ENCODE data around the gene XPNPEP3. TPM values are rescaled to one million over a fixed set of nuclear protein-coding genes. Genes with fewer than 3 reads are reported as not detected.
"Not testable (repeated sequence)": the region's sequence is repeated elsewhere in the genome, so short reads cannot be mapped to it uniquely, and the experiment has no call there.

Gene XPNPEP3
- total RNA-seq (2014; rRNA removed; shearing (Covaris generic)), result 8.7 and 9.2 TPM in 2 replicates

- in situ Hi-C loops (cut with HindIII; ENCODE audit: low sequenced_read_pairs), result no loop called here
- DNase-seq (ENCODE audit: low spot score), result peak; percentile 96
Observed at GRCh38 chr22:40856513-40857308, at the start of gene XPNPEP3, which contains the start of gene ST13. TSS of gene XPNPEP3 (plus strand) at chr22:40857148. CDS start at chr22:40857182, 34 bp downstream. TSS of gene ST13 (minus strand) at chr22:40856639. CDS start at chr22:40856540, 99 bp downstream.

DNA sequence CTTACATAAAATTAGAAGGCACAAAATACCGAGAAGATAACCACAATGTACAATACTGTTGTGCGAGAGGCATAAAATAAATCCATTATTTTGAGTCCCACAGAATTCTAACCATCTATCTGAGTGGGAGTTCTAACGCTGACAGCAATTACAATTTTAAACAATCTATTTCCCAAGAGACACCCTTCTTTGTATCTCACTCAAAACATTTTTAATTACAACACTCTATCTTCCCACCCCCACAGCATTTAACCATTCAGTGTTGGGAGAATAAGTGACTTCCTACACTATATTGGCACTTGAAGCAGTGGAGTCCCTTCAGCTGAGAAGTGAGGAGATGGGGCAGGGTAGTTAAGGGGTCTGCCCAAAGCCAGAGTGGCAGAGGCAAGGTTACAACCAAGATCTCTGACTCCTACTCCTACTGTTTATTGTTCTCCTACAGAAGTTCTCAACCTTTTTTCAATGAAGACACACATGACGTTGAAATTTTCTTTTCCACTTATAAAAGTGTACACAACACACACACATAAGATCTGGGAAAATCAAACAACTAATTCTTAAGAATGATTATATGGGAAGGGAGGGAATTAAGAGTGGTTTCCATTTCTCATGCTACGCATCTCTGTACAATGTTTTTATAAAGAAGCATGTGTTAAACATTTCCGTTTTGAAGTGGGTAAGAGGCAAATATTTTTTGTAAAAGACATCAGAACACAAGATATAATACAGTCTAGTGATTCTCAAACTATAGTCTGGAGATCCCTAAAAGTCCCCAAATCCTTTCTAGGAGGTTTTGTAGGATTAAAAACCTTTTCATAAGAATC is 48.7 kb upstream of the XPNPEP3 start:
- no peak for DNase-seq (ENCODE audit: low spot score)
- in situ Hi-C loops (cut with HindIII; ENCODE audit: low sequenced_read_pairs), result no loop called here

DNA sequence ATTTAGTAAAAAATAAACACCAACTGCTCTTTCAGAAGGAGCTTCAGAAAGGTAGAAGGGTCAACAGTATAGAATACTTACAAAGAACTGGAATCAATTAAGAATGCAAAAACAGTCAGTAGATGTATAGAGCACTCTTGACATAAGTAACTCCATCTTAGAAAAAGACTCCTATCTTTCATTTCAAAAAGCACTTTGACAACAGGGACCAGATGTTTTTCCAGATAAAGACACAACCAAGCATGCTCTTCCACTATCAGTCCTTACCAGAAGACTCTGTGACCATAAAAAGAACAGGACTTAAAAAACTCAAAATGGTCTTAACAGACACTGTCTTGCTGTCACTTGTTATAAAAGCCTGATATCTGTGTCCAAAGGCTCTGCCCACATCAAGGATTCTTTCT is 43.0 kb upstream of the XPNPEP3 start:
- in situ Hi-C loops (cut with HindIII; ENCODE audit: low sequenced_read_pairs), result no loop called here
- no peak for DNase-seq (ENCODE audit: low spot score)

DNA sequence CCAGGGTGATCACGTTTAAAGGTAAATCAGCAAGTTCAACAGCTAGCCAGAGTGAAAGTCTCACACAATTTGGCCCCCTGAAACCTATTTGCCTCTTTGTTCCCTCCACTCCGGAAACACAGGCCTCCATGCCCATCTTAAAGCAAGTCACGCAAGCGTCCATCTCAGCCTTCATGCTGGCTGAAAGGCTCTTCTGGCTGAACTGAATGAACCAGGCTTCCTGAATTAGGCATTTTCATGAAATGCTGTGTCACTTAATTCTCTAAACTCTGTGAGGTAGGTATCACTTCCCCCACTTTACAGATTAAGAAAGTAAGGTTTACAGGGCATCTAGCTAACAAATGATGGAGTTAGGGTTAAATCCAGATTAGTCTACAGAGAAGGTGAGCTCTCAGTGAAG is 39.2 kb upstream of the XPNPEP3 start:
- in situ Hi-C loops (cut with HindIII; ENCODE audit: low sequenced_read_pairs), result no loop called here
- DNase-seq (ENCODE audit: low spot score), result no peak

- DNase-seq (ENCODE audit: low spot score), result no peak
- in situ Hi-C loops (cut with HindIII; ENCODE audit: low sequenced_read_pairs), result no loop called here
Observed at GRCh38 chr22:40818192-40818746, 38.7 kb upstream of the XPNPEP3 start.

- in situ Hi-C loops (cut with HindIII; ENCODE audit: low sequenced_read_pairs), result no loop called here
- DNase-seq (ENCODE audit: low spot score), result peak; percentile 92
Observed at GRCh38 chr22:40818747-40819598, 38.0 kb upstream of the XPNPEP3 start, which contains the start of gene SLC25A17. TSS of gene SLC25A17 (minus strand) at chr22:40819346. CDS start at chr22:40819248, 98 bp downstream.

DNA sequence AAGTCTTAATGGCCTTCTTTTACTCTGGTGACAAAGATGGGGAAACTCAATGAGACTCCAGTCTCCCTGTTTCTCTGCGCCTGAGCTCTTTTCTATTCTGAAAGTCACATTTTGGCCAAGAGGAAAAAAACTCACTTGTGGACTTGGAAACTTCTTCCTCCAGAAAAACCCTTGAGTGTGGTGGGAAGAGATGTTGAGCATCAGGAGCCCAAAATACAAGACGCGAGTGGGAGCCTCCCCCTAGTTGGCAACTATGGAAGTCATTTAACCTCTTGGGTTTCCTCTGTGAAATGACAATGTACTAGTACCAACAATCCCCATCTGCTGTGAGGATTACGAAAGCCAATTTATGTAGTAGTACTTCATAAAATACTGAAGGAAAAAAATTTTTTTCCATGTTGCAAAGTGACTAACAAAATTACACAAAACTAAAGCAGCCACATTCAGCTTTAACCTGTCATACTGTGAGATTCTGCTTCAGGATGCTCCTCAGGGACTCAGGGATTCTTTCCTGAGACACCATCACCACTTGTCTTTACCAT is 37.3 kb upstream of the XPNPEP3 start:
- in situ Hi-C loops (cut with HindIII; ENCODE audit: low sequenced_read_pairs), result no loop called here
- DNase-seq (ENCODE audit: low spot score), result no peak

DNA sequence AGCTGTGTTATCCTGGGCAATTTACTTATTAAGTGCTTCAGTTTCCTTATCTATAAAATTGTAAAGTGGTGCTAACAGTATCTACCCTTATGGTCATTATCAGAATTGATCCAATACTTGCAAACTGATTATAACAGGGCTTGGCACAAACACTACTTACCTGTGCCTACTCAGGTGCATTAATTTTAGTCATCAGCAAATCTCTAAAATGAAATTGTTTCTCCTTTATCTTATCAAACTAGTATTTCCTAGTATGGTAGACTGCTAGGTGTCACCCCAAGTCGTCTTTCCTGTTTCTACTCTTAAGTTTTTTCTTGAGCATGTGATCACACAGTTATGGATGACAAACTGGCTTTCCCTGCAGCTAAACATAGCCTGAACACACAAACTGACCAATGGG is 33.5 kb upstream of the XPNPEP3 start:
- DNase-seq (ENCODE audit: low spot score), result no peak
- in situ Hi-C loops (cut with HindIII; ENCODE audit: low sequenced_read_pairs), result no loop called here

DNA sequence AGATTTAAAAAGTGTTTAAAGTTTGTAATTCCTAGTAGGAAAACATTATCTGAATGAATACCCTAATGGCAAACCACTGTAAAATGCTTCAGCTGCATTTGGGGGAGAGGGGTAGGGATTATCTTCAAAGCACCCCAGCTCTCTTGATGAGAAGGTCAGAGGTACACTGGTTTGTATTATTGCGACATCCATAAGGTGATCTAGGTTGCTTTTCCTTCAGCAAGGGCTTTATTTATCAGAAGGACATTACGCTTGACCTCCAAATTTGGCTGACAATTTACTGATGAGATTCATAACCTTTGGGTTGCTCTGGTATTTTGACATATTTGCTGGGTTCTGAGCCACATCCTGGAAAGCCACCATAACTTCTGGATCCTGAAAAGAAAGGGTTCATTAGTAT is 30.7 kb upstream of the XPNPEP3 start:
- in situ Hi-C loops (cut with HindIII; ENCODE audit: low sequenced_read_pairs); DNase-seq (ENCODE audit: low spot score): not testable (repeated sequence)

GRCh38 chr22:40826984-40827741 is 29.8 kb upstream of the XPNPEP3 start:
- no peak for DNase-seq (ENCODE audit: low spot score)
- in situ Hi-C loops (cut with HindIII; ENCODE audit: low sequenced_read_pairs), result no loop called here

DNA sequence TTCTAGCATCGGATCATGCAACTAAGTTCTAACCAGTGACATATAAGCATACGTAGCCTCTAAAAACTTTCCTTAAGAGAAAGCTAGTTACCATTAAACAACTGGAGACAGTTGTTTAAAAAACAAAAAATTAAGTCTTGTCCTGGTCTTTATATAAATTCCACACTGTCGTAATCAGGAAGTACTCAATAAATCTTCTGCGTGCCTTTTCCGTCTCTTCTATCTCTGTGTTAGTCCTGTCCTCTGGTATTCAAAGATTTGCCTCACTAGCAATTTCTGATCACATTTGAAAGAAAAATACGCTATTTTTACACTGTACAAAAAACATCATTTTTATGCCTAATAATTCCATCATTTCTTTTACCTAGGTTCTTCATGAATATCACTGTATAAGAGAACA is 27.8 kb upstream of the XPNPEP3 start:
- DNase-seq (ENCODE audit: low spot score), result no peak
- in situ Hi-C loops (cut with HindIII; ENCODE audit: low sequenced_read_pairs), result no loop called here

DNA sequence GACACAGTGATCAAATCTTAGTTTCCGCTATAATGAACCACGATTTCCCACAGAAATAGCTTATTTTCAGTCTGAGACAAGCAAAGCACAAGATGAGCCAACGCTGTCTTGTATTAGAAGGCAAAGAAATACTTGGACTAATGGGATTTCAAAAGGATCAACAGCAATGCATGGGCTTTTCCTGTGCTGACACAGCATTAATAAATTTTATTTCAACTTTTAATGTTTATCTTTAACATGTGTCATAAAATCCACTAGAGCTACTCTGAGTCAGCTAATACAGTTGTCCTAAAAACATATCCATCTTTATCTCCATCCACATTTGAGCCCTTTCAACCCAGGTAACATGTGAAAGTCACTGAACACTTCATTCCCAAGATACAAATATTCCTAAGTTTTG is 22.3 kb upstream of the XPNPEP3 start:
- in situ Hi-C loops (cut with HindIII; ENCODE audit: low sequenced_read_pairs), result no loop called here
- DNase-seq (ENCODE audit: low spot score), result no peak

DNA sequence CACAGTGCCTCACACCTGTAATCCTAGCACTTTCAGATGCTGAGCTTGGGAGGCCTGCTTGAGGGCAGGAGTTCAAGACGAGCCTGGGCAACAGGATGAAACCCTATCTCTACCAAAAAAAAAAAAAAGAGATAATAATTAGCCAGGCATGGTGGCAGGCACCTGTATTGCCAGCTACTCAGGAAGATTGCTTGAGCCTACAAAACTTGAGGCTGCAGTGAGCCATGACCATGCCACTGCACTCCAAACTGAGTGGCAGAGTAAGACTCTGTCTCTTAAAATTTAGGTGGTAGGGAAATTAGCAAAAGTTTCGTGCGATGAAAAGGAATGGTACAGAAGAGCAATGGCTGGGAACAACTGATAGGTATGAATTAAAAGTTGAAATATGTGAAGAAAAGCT is 18.5 kb upstream of the XPNPEP3 start:
- in situ Hi-C loops (cut with HindIII; ENCODE audit: low sequenced_read_pairs), result no loop called here
- DNase-seq (ENCODE audit: low spot score), result no peak

GRCh38 chr22:40844951-40845350 is 12.0 kb upstream of the XPNPEP3 start:
- no peak for DNase-seq (ENCODE audit: low spot score)

DNA sequence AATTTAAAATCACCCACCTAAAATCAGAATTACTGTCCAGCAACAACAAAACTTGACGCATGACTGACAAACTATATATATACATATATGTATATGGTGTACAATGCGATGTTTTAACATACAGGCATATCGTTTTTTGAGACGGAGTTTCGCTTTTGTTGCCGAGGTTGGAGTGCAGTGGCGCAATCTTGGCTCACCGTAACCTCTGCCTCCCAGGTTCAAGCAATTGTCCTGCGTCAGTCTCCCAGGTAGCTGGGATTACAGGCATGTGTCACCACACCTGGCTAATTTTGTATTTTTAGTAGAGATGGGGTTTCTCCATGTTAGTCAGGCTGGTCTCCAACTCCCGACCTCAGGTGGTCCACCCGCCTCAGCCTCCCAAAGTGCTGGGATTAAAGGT is 11.1 kb upstream of the XPNPEP3 start:
- in situ Hi-C loops (cut with HindIII; ENCODE audit: low sequenced_read_pairs); DNase-seq (ENCODE audit: low spot score): not testable (repeated sequence)

More at GRCh38 chr22:40844951-40845350, 12.0 kb upstream of the XPNPEP3 start:
- in situ Hi-C loops (cut with HindIII; ENCODE audit: low sequenced_read_pairs), result no loop called here

- no peak for DNase-seq (ENCODE audit: low spot score)
- in situ Hi-C loops (cut with HindIII; ENCODE audit: low sequenced_read_pairs), result no loop called here
Observed at GRCh38 chr22:40853333-40853732, 3.6 kb upstream of the XPNPEP3 start.

GRCh38 chr22:40853961-40854360 is 3.0 kb upstream of the XPNPEP3 start:
- no peak for DNase-seq (ENCODE audit: low spot score)

More at GRCh38 chr22:40853961-40854360, 3.0 kb upstream of the XPNPEP3 start:
- in situ Hi-C loops (cut with HindIII; ENCODE audit: low sequenced_read_pairs), result no loop called here
